ENCODE data around the gene RUBCNL.

GRCh38 chr13:46332772-46333171 lies 54.3 kb downstream of the RUBCNL start:
- TF ChIP-seq CTCF (IDR thresholded peaks at IDR 0.05), result no peak
- TF ChIP-seq POLR2A (IDR thresholded peaks at IDR 0.05), result no peak
- no peak for TF ChIP-seq EP300 (IDR thresholded peaks at IDR 0.05)

Data from ovary (tissue), 3 donors.